Superior temporal gyrus (tissue), 1 donor: ENCODE data around the gene NAGLU.
A peak's percentile ranks its signal among the peaks of the same experiment; 100 is the strongest.
"Not testable (repeated sequence)": the region's sequence is repeated elsewhere in the genome, so short reads cannot be mapped to it uniquely, and the experiment has no call there.

Experiments used
- DNase-seq: peaks from one replicate; pipeline ENCODE4 v3.0.0-alpha.2; 2016; ENCODE audit errors: extremely low spot score

The NAGLU gene

DNA sequence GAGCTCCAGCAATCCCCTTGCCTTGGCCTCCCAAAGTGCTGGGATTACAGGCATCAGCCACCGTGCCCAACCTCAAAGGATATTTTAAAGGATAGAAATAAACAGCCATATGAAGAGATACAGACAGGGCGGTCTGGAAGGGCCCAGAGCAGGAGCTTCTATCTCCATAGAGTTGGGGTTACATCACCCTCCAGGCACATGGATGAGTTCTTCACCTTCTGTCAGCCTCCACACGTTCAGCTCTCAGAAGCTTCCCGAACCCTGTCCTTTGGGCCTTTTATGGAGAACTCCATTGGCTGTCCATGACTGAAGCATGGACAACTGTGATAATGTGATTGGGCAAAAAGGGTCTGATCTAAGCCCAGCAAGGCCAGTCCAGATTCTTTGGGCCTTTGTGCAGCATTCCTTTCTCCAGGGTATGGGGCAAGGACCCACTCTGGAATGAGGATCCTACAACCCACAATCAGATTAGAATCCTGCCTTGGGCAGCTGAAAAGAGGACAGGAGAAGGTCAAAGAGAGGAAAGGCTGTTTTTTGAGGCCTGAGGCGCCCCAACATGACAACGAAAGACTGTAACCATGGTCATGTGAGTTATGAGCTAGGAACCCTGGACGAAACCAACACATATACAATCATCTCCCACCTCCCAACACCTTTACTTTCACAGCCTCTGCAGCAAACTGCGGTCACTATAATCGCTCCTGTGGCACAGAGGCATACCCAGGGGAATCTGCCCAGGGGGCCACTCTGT, 9.9 kb downstream of the NAGLU start:
- DNase-seq = not testable (repeated sequence)

DNA sequence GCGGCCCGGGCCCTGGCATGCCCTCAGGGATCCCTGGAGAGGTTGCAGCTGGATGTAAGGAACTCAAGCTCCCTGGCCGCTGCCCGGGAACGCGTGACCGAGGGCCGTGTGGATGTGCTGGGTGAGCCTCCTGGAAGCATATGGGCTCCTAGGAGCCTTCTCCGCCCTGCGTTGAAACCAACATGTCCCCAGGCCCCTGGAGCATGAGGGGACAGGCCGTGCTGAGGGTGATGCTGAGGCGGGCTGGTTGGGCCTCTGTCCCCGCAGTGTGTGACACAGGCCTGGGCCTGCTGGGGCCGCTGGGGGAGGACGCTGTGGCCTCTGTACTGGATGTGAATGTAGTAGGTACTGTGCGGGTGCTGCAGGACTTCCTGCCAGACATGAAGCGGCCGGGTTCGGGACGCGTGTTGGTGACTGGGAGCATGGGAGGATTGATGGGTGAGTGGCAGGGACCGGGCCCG, 11.0 kb downstream of the NAGLU start:
- DNase-seq = no peak

DNA sequence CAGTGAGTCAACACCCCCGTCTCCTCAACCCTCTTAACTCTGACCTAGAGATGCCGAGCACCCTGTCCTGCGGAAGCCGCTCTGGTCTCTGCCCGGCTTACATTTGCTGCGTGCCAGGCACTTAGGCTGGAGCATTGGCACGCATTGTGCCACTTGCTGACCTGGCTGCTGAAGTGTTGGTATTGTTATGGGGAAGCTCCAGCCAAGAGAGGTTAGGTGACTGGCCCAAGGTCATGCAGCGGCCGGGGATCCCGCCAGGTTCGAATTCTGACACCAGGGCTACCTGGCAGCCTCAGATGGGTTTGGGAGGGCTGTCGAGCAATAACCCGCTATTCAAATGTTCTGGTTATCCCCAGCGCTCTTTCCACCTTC, 11.6 kb downstream of the NAGLU start:
- DNase-seq = no peak

- DNase-seq = no peak
Measured at GRCh38 chr17:42548070-42548837, 12.2 kb downstream of the NAGLU start.

- no peak for DNase-seq
Measured at GRCh38 chr17:42548993-42549755, 13.1 kb downstream of the NAGLU start.

- DNase-seq = not testable (repeated sequence)
Measured at GRCh38 chr17:42552736-42553135, 16.7 kb downstream of the NAGLU start, which contains the start of gene HSD17B1. Gene HSD17B1, plus strand, starts transcription at chr17:42552923. Its CDS starts 11 bp downstream, at chr17:42552934.

GRCh38 chr17:42553161-42553818, 17.2 kb downstream of the NAGLU start:
- DNase-seq = no peak

DNA sequence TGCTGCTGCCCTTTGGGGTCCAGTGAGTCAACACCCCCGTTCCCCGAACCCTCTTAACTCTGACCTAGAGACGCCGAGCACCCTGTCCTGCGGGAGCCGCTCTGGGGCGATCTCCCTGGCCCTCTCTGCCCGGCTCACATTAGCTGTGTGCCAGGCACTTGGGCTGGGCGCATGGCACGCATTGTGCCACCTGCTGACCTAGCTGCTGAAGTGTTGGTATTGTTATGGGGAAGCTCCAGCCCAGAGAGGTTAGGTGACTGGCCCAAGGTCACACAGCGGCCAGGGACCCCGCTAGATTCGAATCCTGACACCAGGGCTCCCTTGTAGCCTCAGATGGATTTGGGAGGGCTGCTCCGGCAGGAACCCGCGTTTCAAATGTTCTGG, 17.8 kb downstream of the NAGLU start:
- no peak for DNase-seq

DNA sequence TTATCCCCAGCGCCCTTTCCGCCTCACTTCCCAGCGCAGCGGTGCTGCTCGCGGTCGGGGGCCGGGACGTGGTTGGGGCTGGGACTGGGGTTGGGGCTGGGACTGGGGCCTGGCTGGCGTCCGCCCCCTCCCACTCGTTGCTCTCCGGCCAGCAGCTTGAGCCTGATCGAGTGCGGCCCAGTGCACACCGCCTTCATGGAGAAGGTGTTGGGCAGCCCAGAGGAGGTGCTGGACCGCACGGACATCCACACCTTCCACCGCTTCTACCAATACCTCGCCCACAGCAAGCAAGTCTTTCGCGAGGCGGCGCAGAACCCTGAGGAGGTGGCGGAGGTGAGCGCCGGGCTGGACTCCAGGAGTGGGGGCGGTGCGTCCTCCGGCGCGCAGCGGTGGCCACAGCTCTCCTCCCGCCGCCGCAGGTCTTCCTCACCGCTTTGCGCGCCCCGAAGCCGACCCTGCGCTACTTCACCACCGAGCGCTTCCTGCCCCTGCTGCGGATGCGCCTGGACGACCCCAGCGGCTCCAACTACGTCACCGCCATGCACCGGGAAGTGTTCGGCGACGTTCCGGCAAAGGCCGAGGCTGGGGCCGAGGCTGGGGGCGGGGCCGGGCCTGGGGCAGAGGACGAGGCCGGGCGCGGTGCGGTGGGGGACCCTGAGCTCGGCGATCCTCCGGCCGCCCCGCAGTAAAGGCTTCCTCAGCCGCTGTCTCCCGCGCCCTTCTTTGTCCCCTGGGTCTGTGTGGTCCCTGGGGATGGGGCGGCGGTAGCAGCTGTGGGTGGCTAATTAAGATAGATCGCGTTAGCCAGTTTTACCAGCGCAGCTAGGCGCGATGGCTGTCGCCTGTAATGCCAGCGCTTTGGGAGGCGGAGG, 18.4 kb downstream of the NAGLU start:
- DNase-seq = peak; percentile 79

- no peak for DNase-seq
Measured at GRCh38 chr17:42555122-42555622, 19.1 kb downstream of the NAGLU start.

DNA sequence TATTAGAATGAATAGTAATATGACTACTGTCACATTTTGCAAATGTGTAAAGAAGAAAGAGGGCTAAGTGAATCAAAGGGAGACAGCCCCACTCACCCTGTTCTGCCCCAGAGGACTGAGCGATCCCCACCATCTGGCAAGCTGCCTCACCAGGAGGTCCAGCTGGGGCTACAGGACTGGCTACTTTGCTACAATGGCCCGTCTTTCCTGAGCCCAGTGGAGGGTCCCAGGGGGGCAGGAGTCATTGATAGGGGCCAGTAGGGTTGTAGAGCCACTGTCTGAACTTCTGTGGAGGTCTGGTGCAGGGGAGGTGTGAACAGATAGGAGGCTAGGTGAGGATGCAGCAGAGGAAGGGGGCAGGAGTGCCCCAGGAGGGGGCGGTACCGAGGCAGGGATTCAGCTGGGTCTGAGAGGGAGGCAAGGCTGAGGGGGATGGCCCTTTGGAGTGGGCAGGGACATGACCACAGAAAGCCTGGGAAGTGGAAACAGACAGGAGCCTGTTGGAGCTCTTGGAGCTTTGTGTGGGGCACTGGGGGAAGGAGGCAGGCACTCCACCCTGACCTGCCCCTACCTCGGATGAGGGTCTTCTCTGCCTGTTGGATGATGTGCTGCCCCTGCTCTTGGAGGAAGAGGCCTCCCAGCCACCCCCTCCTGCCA, 20.0 kb downstream of the NAGLU start:
- not testable (repeated sequence) for DNase-seq

DNA sequence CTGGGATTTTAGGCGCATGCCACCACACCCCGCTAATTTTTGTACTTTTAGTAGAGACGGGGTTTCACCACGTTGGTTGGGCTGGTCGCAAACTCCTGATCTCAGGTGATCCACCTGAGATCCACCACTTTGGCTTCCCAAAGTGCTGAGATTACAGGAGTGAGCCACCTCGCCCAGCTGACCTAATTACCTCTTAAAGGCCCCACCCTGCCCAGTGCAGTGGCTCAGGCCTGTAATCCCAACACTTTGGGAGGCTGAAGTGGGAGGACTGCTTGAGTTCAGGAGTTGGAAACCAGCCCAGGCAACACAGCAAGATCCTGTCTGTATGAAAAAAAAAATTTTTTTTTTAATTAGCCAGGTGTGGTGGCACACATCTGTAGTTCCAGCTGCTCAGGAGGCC, 23.0 kb downstream of the NAGLU start:
- no peak for DNase-seq

DNA sequence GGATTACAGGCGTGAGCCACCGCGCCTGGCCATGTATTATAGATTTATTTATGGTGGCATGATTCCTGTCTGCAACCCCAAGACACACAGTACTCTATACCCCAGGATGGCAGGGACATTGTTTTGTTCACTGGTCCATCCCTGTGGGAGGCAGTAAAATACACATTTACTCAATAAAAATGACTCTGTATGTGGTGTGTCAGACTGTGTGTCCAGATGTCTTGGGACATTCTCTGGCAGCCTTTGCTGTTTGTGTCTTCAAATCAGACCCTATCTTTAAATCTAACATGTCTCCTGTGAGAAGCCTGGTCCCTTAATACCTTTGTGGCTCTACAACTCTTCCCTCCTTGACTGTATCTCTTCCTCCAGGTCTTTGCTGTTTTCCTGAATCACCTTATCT, 24.2 kb downstream of the NAGLU start:
- no peak for DNase-seq

DNA sequence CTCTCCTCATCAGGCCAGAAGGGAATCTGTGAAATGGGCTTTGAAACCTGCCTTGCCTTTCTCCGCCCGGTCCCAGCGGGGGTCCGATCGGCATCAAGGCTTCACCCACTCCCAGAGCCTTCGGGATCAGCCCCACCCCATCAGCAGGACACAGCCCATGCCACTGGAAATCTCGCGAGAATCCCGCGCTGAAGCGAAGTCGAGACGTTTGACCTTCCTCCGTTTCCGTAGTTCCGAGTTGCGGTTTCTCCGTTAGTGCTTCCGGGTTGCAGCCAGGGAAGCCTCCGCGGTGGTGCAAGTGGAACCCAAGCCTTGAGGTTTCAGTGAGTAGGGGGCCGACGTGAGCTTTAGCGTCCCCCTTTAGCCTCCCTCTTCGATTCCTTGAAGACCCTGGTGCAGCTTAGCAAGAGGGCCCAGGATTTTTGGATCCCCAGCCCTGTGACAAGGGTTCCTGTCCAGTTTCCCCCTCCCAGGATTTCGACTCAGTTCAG, 25.9 kb downstream of the NAGLU start, which contains the start of gene COASY:
Gene COASY, plus strand, starts transcription at position 252 of the 491 bp plus-strand sequence. CDS start 475 bp downstream, outside the sequence.
- peak; percentile 99 for DNase-seq

DNA sequence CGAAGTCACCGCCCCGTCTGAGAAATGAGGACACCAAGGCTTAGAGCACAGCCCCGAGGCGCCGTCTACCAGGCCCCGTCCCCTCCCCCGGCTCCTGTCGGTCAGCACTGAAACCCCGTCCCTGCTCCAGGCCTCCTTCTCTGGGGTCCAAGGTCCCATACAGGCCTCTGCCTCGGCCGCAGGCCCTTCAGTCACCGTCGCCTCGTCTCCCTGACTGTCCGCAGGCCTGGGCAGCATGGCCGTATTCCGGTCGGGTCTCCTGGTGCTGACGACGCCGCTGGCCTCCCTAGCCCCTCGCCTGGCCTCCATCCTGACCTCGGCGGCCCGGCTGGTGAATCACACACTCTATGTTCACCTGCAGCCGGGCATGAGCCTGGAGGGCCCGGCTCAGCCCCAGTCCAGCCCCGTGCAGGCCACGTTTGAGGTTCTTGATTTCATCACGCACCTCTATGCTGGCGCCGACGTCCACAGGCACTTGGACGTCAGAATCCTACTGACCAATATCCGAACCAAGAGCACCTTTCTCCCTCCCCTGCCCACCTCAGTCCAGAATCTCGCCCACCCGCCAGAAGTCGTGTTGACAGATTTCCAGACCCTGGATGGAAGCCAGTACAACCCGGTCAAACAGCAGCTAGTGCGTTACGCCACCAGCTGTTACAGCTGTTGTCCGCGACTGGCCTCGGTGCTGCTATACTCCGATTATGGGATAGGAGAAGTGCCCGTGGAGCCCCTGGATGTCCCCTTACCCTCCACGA, 26.5 kb downstream of the NAGLU start:
- DNase-seq = no peak

GRCh38 chr17:42563143-42563509, 27.1 kb downstream of the NAGLU start:
- no peak for DNase-seq

- no peak for DNase-seq
Measured at GRCh38 chr17:42563543-42563942, 27.5 kb downstream of the NAGLU start.

DNA sequence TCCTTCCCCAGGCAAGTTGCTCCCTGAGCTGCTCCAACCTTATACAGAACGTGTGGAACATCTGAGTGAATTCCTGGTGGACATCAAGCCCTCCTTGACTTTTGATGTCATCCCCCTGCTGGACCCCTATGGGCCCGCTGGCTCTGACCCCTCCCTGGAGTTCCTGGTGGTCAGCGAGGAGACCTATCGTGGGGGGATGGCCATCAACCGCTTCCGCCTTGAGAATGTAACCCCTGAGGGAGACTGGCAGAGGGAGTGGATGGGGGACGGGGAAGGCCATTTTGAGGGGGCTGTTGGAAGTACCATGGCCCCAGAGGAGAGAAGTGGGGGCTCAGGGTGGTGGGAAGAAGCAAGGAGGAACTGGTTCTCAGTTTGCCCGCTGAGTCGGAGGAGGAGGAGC, 27.9 kb downstream of the NAGLU start:
- no peak for DNase-seq
